K562 (cell line): Measurements from ENCODE around the gene KRT1. TPM values are rescaled to one million over a fixed set of nuclear protein-coding genes. Genes with fewer than 3 reads are reported as not detected.
"Not testable (repeated sequence)": the region's sequence is repeated elsewhere in the genome, so short reads cannot be mapped to it uniquely, and the experiment has no call there.

Source experiments
- ATAC-seq: fragments of 200-7000 bp; cut with Tn5 transposase; 3 replicates; pipeline ENCODE4 v1.9.1; 2020; ENCODE audit warnings: moderate library complexity
- BruUV-seq: library from RNA; stranded (reverse); fragments of 400-500 nt; replicated peaks from 2 replicates; lab custom pipeline; 2021; lab: Mats Ljungman, UMichigan
- CTCF ChIA-PET: fragments of 300-600 bp; formaldehyde crosslinking; extraction: SDS; loops from one replicate; lab custom pipeline; 2021; ENCODE audit warnings: low intra/inter-chr PET ratio; lab: Yijun Ruan, JAX
- POLR2A ChIA-PET: fragments of 300-600, 350-650 bp; sonication (Branson Sonifier 250); formaldehyde crosslinking; extraction: SDS; loops from one replicate; lab custom pipeline; 2021; ENCODE audit warnings: antibody characterized with exemption, inconsistent platforms; lab: Yijun Ruan, JAX
- DNase-seq, 4 experiments: peaks; one replicate each; pipeline versions ENCODE4 v3.0.0 to v3.0.0-alpha.2; 2011 to 2018; ENCODE audit warnings: low spot score in 3 of 4, mixed read lengths in 3 of 4; ENCODE audit errors: extremely low read depth in 1 of 4
- FAIRE-seq: peaks from 2 replicates; lab custom pipeline; 2011; peaks lifted over from hg19 to GRCh38; lab: Jason Lieb, UNC
- H2AFZ ChIP-seq: 2 replicates; pipeline ENCODE4 v1.6.0; 2011; ENCODE audit warnings: low read depth, low read length, control low read depth, inconsistent platforms
- H3K27ac ChIP-seq: fragments of 200-600 bp; 3 replicates; pipeline ENCODE4 v1.8.0; 2011; ENCODE audit warnings: low read depth, mild to moderate bottlenecking, control low read depth, inconsistent platforms, low read length, moderate library complexity, mixed read lengths; ENCODE audit errors: extremely low read depth
- H3K27me3 ChIP-seq, 2 experiments: fragments of 300-600 bp in 1 of 2; 2 replicates in 1 of 2; 3 replicates in 1 of 2; pipeline versions ENCODE4 v1.6.0 to v1.8.0; 2011; ENCODE audit warnings: inconsistent platforms in 2 of 2, low read length in 2 of 2, mild to moderate bottlenecking in 1 of 2, mixed read lengths in 1 of 2, moderate library complexity in 1 of 2; ENCODE audit not compliant: control insufficient read depth in 2 of 2, insufficient read depth in 2 of 2
- H3K36me3 ChIP-seq: fragments of 300-600 bp; 3 replicates; pipeline ENCODE4 v1.8.0; 2011; ENCODE audit warnings: mild to moderate bottlenecking, low read length, inconsistent platforms; ENCODE audit not compliant: control insufficient read depth, insufficient read depth
- H3K4me1 ChIP-seq, 2 experiments: fragments of 200-600 bp in 1 of 2; replicated peaks in 1 of 2; 2 replicates in 1 of 2; 3 replicates in 1 of 2; pipeline versions ENCODE4 v1.5.1 to v1.8.0; 2011; ENCODE audit warnings: inconsistent platforms in 2 of 2, low read length in 2 of 2, mild to moderate bottlenecking in 1 of 2, mixed read lengths in 1 of 2, moderate library complexity in 1 of 2; ENCODE audit not compliant: control insufficient read depth in 2 of 2, insufficient read depth in 2 of 2
- H3K4me2 ChIP-seq: 2 replicates; pipeline ENCODE4 v1.6.1; 2011; ENCODE audit warnings: low read length, control low read depth, inconsistent platforms, mixed read lengths; ENCODE audit not compliant: insufficient read depth
- H3K4me3 ChIP-seq: fragments of 200-600 bp; sonication (generic), shearing (Covaris generic); 2 replicates; pipeline ENCODE4 v1.5.1; 2016; ENCODE audit warnings: control low read depth, inconsistent platforms
- H3K79me2 ChIP-seq: fragments of 200-600 bp; 3 replicates; pipeline ENCODE4 v1.8.0; 2011; ENCODE audit warnings: low read length, inconsistent platforms; ENCODE audit not compliant: control insufficient read depth, insufficient read depth
- H3K9ac ChIP-seq, 2 experiments: 2 replicates each; pipeline versions ENCODE4 v1.6.0 to v1.6.1; 2011; ENCODE audit warnings: low read depth in 2 of 2, low read length in 2 of 2, control low read depth in 1 of 2, inconsistent platforms in 1 of 2, mild to moderate bottlenecking in 1 of 2, mixed read lengths in 1 of 2; ENCODE audit not compliant: insufficient read depth in 1 of 2
- H3K9me1 ChIP-seq: one replicate; pipeline ENCODE4 v1.6.0; 2011; ENCODE audit warnings: inconsistent platforms, mild to moderate bottlenecking, low read length, moderate library complexity; ENCODE audit not compliant: control insufficient read depth, insufficient read depth
- H3K9me3 ChIP-seq: replicated peaks from 2 replicates; pipeline ENCODE4 v1.5.1; 2011; ENCODE audit warnings: low read depth, low read length, inconsistent platforms; ENCODE audit not compliant: control insufficient read depth, insufficient read depth
- H4K20me1 ChIP-seq: replicated peaks from 2 replicates; pipeline ENCODE4 v1.6.1; 2011; ENCODE audit warnings: low read length, inconsistent platforms, mixed read lengths; ENCODE audit not compliant: control insufficient read depth, insufficient read depth
- BCOR ChIP-seq: fragments of 450-650 bp; IDR thresholded peaks from 2 replicates; pipeline ENCODE4 v1.6.1; 2016
- ESRRA ChIP-seq: fragments of 450-650 bp; IDR thresholded peaks from 2 replicates; pipeline ENCODE4 v1.6.1; 2014; ENCODE audit warnings: low read depth, mild to moderate bottlenecking, moderate library complexity, borderline replicate concordance
- KDM1A ChIP-seq, 2 experiments: fragments of 450-650 bp; IDR thresholded peaks; 2 replicates each; pipeline ENCODE4 v1.6.1; 2016; ENCODE audit warnings: mild to moderate bottlenecking in 2 of 2
- NFE2 ChIP-seq: IDR thresholded peaks from 2 replicates; pipeline ENCODE4 v1.6.1; 2014; ENCODE audit warnings: antibody characterized with exemption, low read depth
- SPI1 ChIP-seq: IDR thresholded peaks from 2 replicates; pipeline ENCODE4 v1.6.1; 2011; ENCODE audit warnings: low read depth, low read length, control low read depth, borderline replicate concordance
- ZNF146 ChIP-seq: IDR thresholded peaks from one replicate; pipeline ENCODE4 v1.6.1; 2018; ENCODE audit warnings: missing compliant biosample characterization; ENCODE audit not compliant: unreplicated experiment
- WGBS: fragments of 100-300 bp; shearing (Covaris generic); methylation state at CpG from one replicate; pipeline ENCODE4 v1.1.6; 2016; ENCODE audit warnings: low coverage, mixed read lengths; ENCODE audit not compliant: insufficient coverage; ENCODE audit errors: missing lambda C conversion rate; 5-methylcytosine and 5-hydroxymethylcytosine counted together
- in situ Hi-C: fragments of 300-500 bp; cut with MboI; formaldehyde crosslinking; loops from 4 replicates; pipeline ENCODE4 v1.15.0; 2018; ENCODE audit warnings: inconsistent platforms, mixed read lengths
- intact Hi-C: fragments of 100-400 bp; cut with micrococcal nuclease; formaldehyde crosslinking; loops from 2 replicates; pipeline ENCODE4 v1.14.2; 2022
- polyA plus RNA-seq, 8 experiments: library from polyadenylated mRNA; depleted of rRNA in 4 of 8; stranded (reverse) in 5 of 8; unstranded in 3 of 8; fragments of >200 nt; fragmentation: Nextera tagmentation in 2 of 8; fragmentation: Illumina TruSeq in 1 of 8; extraction: Ambion mirVana in 2 of 8; extraction: Trizol in 1 of 8; gene quantifications; 2 replicates each; pipeline versions ENCODE4 v1.2.1 to v1.2.3, GENCODE V29; 2011 to 2014; ENCODE audit warnings: inconsistent platforms in 1 of 8, missing spikeins in 1 of 8
- total RNA-seq, 7 experiments: library from RNA; depleted of rRNA in 6 of 7; stranded (reverse); fragments of >200 nt in 6 of 7; fragmentation: Illumina TruSeq in 2 of 7; extraction: Trizol in 2 of 7; gene quantifications; 2 replicates each; pipeline versions ENCODE4 v1.2.1 to v1.2.3, GENCODE V29; 2011 to 2021; ENCODE audit warnings: low replicate concordance in 1 of 7
- TF ChIP-seq, protein P1 (sequence below): fragments of 450-650 bp; IDR thresholded peaks from 2 replicates; pipeline ENCODE4 v1.6.1; 2016; ENCODE audit warnings: missing biosample characterization, missing genetic modification characterization

KRT1 gene
- total and polyA plus RNA-seq, 9 of the 15 experiments (the other 6 are each of a cell fraction or from before 2014, with no cell fraction given) = 0.18 TPM; not detected in 8

DNA sequence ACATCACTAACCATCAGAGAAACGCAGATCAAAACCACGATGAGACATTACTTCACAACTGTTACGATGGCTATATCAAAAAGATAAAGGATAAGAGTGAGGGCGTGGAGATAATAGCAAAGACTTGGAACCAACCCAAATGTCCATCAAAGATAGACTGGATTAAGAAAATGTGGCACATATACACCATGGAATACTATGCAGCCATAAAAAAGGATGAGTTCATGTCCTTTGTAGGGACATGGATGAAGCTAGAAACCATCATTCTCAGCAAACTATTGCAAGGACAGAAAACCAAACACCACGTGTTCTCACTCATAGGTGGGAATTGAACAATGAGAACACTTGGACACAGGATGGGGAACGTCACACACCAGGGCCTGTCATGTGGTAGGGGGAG lies 31.9 kb upstream of the KRT1 start:
- peak in 1 of 2 experiments; percentile 27; a peak in 1 of 4 replicates for TF ChIP-seq KDM1A (IDR thresholded peaks at IDR 0.05)
- TF ChIP-seq BCOR = peak; percentile 67; the same call in 1 of the 2 replicates
- peak; percentile 63 for TF ChIP-seq ZNF146 (CRISPR knock-in tag)
- POLR2A ChIA-PET, H3K4me2 ChIP-seq, DNase-seq, H3K27ac ChIP-seq, in situ Hi-C loops, ATAC-seq, CTCF ChIA-PET, H2AFZ ChIP-seq, H3K9me3 ChIP-seq, H3K9ac ChIP-seq, intact Hi-C loops, H3K9me1 ChIP-seq, FAIRE-seq, H3K4me3 ChIP-seq, BruUV-seq, H3K36me3 ChIP-seq, H3K79me2 ChIP-seq: not testable (repeated sequence)
- Histone ChIP-seq H3K27me3 (peaks cover 31 to 32% of the 10 kb centered on the region in 2 experiments), H4K20me1 (peaks cover 11% of the 10 kb centered on the region; the same call in 1 of the 2 replicates), H3K4me1 (peaks cover 14 to 21% of the 10 kb centered on the region in 2 experiments; a peak in 4 of 5 replicates)
- 36% methylated on average over 6 of the region's 6 CpGs for WGBS

DNA sequence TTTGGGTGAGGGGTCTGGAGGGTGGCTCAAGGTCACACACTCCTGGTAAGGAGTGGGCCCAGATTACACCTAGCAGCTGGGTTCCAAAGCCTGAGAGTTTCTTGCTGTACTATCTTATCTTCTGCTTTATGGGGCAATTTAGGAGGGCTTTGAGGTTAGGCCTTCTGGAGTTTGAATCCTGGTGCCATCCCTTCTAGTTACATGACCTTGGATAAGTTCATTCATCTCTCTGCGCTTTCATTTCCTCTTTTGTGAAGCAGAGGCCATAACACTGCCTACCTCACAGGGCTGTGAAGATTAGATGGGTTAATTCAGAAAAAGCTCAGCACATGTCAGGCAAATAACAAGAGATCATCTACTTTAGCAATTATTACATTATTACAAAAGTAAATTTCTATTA lies 30.5 kb upstream of the KRT1 start:
- CTCF ChIA-PET = no interaction called here
- H3K27ac ChIP-seq = no peak overlapping the region
- no peak overlapping the region for H3K4me2 ChIP-seq
- H3K9me1 ChIP-seq = no peaks in the 10 kb centered on the region
- POLR2A ChIA-PET = interaction anchor here (0.9 to 1.0 kb wide), 2 partner anchors 130 to 217 kb away, joined by 3 to 5 read pairs; no protein-coding TSS in a partner anchor
- no peak overlapping the region for H2AFZ ChIP-seq
- H3K4me1 ChIP-seq = peaks cover 14 to 21% of the 10 kb centered on the region in 2 experiments; a peak in 4 of 5 replicates
- no peak for ATAC-seq
- no peak overlapping the region for H3K4me3 ChIP-seq
- whole genome bisulfite sequencing = 38% methylated on average over 1 of the region's 1 CpG
- BruUV-seq = no TSS peak
- no peak overlapping the region for H3K9ac ChIP-seq
- no peaks in the 10 kb centered on the region for H3K36me3 ChIP-seq
- no peaks in the 10 kb centered on the region for H3K9me3 ChIP-seq
- TF ChIP-seq, protein P1, sequence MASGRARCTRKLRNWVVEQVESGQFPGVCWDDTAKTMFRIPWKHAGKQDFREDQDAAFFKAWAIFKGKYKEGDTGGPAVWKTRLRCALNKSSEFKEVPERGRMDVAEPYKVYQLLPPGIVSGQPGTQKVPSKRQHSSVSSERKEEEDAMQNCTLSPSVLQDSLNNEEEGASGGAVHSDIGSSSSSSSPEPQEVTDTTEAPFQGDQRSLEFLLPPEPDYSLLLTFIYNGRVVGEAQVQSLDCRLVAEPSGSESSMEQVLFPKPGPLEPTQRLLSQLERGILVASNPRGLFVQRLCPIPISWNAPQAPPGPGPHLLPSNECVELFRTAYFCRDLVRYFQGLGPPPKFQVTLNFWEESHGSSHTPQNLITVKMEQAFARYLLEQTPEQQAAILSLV (tag) = no peak
- TF ChIP-seq SPI1 (peak; percentile 75; the same call in 1 of the 2 replicates), NFE2 (no peak), ESRRA (peak; percentile 62; the same call in 1 of the 2 replicates)
- TF ChIP-seq, all 486 proteins: peak for 2
- Histone ChIP-seq H3K79me2 (no peaks in the 10 kb centered on the region), H3K27me3 (peaks cover 22 to 24% of the 10 kb centered on the region in 2 experiments), H4K20me1 (peaks cover 8% of the 10 kb centered on the region; the same call in 1 of the 2 replicates)
- intact Hi-C loops (no loop called here), in situ Hi-C loops (no loop called here)
- DNase-seq (no peak), FAIRE-seq (no peak)
